ENCODE data around the gene SERINC4.
"Not testable (repeated sequence)": the region's sequence is repeated elsewhere in the genome, so short reads cannot be mapped to it uniquely, and the experiment has no call there.

The SERINC4 gene

GRCh38 chr15:43799945-43800285 is at the start of gene SERINC4:
SERINC4 (minus strand) TSS chr15:43800220; CDS start chr15:43799986, 234 bp downstream.
- no peak for DNase-seq

- no peak for DNase-seq
These were observed 45.4 kb upstream of the SERINC4 start for GRCh38 chr15:43845421-43845820.

GRCh38 chr15:43832485-43832884 is 32.5 kb upstream of the SERINC4 start:
- not testable (repeated sequence) for DNase-seq

GRCh38 chr15:43831519-43832052 is 31.6 kb upstream of the SERINC4 start:
- not testable (repeated sequence) for DNase-seq

- DNase-seq: not testable (repeated sequence)
These were observed 30.8 kb upstream of the SERINC4 start for GRCh38 chr15:43830691-43831275.

- DNase-seq: not testable (repeated sequence)
These were observed 30.0 kb upstream of the SERINC4 start for GRCh38 chr15:43829951-43830540.

- DNase-seq: no peak
These were observed 28.1 kb upstream of the SERINC4 start for GRCh38 chr15:43828061-43828657.

- DNase-seq: peak; percentile 50 to 67
These were observed 26.7 kb upstream of the SERINC4 start, which contains the start of gene WDR76 for GRCh38 chr15:43826508-43827341. WDR76 (plus strand) TSS chr15:43827002; CDS start chr15:43827033, 31 bp downstream.

- no peak for DNase-seq
These were observed 26.0 kb upstream of the SERINC4 start for GRCh38 chr15:43826029-43826507.

GRCh38 chr15:43825305-43825704 is 25.3 kb upstream of the SERINC4 start:
- DNase-seq: not testable (repeated sequence)

GRCh38 chr15:43824302-43825246 is 24.6 kb upstream of the SERINC4 start, which contains the start of gene MFAP1:
MFAP1 (minus strand) TSS chr15:43824690; CDS start chr15:43824569, 121 bp downstream.
- DNase-seq: peak; percentile 83 to 88

- DNase-seq: no peak
These were observed 21.5 kb upstream of the SERINC4 start for GRCh38 chr15:43821505-43821904.

- not testable (repeated sequence) for DNase-seq
These were observed 15.0 kb upstream of the SERINC4 start for GRCh38 chr15:43815064-43815463.

GRCh38 chr15:43808960-43809678 is 9.1 kb upstream of the SERINC4 start:
- no peak for DNase-seq

GRCh38 chr15:43808435-43808950 is 8.5 kb upstream of the SERINC4 start:
- no peak for DNase-seq

GRCh38 chr15:43802676-43803075 is 2.7 kb upstream of the SERINC4 start:
- not testable (repeated sequence) for DNase-seq

- peak; percentile 47 to 57 for DNase-seq
These were observed 494 bp upstream of the SERINC4 start, which contains the start of gene HYPK for GRCh38 chr15:43800286-43801141. HYPK (plus strand) TSS chr15:43800599; CDS start chr15:43800623, 24 bp downstream.

- DNase-seq: no peak
These were observed 643 bp downstream of the SERINC4 start for GRCh38 chr15:43799209-43799944.

GRCh38 chr15:43796566-43796965 is 3.5 kb downstream of the SERINC4 start:
- DNase-seq: no peak
